Activated gamma-delta T cell treated with anti-CD3 and anti-CD28 coated beads, Interleukin-2, amount 50 U/mL, for 16 hours (primary cell): Measurements from ENCODE around the gene COLGALT1.

Experiments used
- DNase-seq: peaks from one replicate; pipeline ENCODE4 v3.0.0-alpha.2; 2020; ENCODE audit warnings: low read depth

COLGALT1 gene

DNA sequence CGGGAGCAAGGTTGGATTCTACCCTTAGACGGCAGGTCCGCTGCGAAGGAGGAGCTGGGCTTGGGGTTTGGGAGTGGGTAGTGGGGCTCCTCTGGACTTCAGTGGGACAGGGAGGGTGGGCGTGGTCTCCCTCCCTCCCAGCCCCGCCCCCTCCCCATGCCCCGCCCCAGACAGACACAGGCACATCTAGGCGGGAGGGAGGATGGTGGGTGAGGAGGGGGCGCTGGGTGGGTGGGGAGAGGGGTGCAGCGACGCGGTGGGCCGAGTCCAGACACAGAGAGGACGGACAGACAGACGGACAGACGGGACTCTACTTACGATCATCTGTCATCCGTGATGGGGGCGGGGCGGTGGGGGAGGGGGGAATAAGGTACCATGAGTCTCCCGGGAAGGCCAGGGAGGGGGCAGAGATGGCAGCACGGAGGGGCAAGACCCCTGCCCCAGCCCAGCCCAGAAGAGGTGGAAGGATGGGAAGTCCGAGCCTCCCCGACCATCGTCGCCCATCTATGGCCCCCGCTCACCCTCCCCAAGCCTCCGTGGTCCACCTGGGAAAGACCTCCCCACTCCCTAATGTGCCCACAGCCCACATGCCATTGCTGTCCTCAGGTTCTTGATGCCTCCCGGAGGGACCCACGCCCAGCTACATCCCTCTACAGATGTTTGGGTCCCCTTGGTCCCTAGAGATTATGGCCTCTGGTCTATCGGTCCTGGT is 67.9 kb downstream of the COLGALT1 start:
- no peak for DNase-seq

DNA sequence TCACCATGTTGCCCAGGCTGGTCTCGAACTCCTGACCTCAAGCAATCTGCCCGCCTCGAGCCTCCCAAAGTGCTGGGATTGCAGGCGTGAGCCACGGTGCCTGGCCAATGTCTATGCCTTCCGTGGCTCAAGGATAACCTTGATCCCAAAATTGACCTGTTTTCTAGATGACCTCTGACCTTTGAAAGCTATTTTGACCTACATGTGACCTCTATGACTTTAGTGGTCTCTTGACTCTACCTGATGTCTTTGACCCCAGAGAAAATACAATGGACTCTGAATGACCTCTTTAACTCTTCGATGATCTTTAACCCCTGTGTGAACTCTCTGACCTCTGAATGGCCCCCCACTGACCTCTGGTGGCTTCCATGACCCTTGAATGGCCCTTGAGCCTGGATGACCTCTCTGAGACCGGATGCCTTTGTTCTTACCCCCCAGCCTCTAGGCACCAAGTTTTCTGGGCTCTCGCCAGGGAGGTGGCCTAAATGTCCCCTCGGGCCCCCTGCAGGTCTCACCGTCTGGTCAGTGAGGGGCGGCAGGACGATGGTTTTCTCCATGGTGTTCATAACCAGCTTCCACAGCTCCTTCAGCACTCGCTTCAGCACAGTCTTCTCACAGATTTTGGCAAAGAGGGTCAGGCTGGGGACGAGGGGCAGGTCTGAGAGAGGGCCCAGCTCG is 69.0 kb downstream of the COLGALT1 start:
- DNase-seq = no peak

DNA sequence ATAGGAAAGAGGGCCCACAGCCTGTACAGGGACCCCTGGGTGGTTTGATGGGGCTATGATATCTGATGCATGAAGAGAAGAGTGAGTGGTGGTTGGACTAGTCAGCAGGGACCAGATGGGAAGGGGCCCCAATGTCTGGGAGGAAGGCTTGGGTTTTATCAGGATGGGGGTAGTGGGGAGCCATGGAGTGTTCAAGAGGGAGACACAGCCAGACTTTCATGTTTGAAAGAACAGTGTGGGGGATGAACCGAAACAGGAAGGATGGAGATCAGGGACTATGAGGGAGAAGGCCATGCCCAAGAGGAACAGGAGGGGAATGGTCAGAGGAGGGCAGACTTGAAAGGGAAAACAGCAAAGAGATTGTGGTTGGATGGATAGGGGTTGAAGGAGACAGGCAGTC is 69.6 kb downstream of the COLGALT1 start:
- DNase-seq = no peak

DNA sequence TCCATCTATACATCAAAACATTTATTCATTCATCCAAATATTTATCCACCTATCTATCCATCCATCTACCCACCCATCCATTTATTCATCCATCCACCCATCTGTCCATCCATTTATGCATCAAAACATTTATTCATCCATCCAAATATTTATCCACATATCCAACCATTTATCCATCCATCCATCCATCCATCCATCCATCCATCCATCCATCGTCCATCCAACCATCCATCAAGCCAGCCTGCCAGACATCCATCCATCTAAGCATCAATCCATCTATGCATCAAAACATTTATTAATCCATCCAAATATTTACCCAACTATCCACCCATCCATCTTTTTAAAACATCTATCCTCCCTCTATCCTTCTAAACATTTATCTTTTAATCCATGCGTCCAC is 70.5 kb downstream of the COLGALT1 start:
- DNase-seq = no peak

DNA sequence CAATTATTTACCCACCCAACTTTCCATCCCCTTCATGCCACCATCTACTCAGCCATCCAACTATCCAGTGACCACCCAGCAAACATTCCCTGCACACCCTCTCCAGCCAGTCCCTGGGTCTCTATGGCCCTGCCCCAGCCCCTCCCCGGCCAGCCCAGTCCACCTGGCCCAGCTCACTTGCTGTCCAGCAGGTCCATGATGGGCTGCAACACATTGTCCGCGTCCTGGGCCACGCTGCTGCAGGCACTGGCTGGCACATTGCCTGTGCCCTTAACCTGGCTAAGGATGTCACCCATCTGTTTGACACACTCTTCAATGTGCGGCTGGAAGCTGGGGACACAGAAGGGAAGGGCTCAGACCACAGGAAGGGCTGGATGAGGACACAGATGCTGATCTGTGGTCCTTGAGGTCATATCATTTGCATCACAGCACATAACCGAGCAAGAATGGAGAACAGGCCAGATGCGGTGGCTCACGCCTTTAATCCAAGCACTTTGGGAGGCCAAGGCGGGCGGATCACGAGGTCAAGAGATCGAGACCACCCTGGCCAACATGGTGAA is 71.1 kb downstream of the COLGALT1 start:
- no peak for DNase-seq

DNA sequence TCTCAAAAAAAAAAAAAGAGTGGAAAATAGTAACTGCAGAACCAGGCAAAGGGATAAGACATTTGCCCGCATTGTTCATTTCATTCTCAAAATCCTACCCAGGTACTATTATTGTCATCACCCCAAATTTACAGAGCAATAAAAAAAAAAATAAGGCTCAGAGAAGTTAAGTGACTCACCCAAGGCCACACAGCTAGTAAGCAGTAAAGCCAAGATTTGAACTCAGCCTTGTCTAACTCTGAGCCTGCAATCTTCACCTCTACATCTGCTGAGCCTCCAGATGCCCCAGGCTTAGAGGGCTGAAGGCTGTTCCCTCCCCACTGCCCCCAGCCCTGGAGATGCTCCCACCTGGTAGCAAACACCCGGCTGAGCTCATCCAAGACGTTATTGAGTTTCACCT is 71.7 kb downstream of the COLGALT1 start:
- no peak for DNase-seq

DNA sequence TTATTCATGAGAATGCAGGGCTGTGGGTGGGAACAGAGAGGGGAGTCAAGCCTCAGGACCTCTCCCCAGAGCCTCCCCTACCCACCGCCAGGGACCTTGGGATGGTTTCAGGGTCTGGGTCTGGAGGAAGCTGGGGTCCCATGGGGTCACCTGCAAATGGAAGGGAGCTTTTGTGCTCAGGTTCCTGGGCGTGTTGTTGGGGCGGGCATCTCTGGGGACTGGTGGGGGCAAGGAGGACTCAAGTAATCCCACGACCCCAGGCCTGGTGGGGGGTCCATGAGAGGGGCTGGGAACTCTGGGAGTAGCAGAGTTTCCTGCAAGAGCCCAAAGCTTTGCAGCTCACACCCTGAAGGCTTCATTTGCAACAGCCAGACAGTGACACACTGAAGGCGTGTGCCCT is 72.5 kb downstream of the COLGALT1 start:
- DNase-seq = no peak

DNA sequence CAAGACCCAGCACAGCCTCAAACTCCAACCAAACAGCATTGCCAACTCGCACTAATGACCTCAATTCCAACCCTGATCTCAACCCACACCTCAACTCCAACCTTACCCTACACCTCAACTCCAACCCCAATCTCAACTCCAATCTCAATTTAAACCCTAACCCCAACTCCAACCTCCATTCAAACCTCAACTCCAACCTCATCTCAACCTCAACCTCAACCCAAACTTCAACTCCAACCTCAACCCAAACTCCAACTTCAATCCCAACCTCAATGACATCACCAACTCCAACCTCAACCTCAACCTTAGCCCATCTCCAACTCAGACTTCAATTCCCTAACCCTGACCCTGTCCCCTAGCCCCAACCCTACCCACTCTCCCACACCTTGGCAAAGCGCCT is 74.3 kb downstream of the COLGALT1 start:
- no peak for DNase-seq

DNA sequence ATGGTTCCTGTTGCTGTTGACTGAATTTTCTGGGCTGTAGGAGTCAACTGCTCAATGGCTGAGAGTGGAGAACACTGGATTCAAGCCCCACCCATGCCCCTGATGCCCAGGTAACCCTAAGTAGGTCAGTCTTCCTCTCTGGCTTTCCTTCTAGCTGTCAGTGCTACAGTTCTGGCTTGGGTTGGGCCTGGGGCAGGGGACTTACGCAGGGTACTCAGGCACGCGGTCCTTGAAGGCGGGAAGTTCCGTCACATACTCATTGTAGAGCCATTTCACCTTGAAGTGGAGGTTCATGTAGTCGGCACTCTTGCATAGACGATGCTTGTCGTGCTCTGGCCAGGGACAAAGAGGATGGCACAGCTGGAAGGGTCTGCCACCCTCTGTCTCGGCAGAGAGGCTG is 77.1 kb downstream of the COLGALT1 start:
- DNase-seq = no peak
